KOPT-K1 (cell line): ENCODE results near the gene MAG.

Experiments used
- H3K27ac ChIP-seq: fragments of 200-600 bp; sonication (generic); 2 replicates; pipeline ENCODE4 v1.5.1; 2016; ENCODE audit warnings: antibody characterized with exemption, mild to moderate bottlenecking, low read depth, low read length; ENCODE audit not compliant: poor library complexity, severe bottlenecking
- H3K36me3 ChIP-seq: fragments of 200-600 bp; sonication (generic); 2 replicates; pipeline ENCODE4 v1.5.1; 2017; ENCODE audit warnings: antibody characterized with exemption, mild to moderate bottlenecking, low read length, moderate library complexity; ENCODE audit not compliant: insufficient read depth
- H3K9me3 ChIP-seq: fragments of 200-600 bp; sonication (generic); 2 replicates; pipeline ENCODE4 v1.5.1; 2017; ENCODE audit warnings: antibody characterized with exemption, low read length, mild to moderate bottlenecking; ENCODE audit not compliant: insufficient read depth, poor library complexity, severe bottlenecking

MAG gene

DNA sequence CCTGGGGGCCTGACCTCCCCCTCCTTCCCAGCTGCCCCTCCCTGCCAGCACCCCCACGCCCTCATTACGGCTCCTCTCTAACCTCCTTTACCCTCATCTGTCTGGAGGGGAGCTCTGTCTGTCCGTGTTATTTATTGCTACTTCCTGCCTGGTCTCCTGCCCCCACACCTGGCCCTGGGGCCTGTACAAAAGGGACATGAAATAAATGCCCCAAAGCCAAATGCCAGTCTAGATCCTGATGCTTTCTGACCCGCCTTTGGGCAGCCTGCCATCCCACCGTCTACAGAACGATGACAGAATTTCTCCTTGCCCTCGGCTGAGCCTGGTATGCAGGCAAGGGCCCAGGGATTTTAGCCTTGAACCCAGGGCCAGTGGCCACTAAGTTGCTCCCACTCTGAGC, 21.6 kb downstream of the MAG start:
- H3K9me3 ChIP-seq = no peaks in the 10 kb centered on the region
- no peaks in the 10 kb centered on the region for H3K36me3 ChIP-seq
- H3K27ac ChIP-seq = no peak overlapping the region

GRCh38 chr19:35314031-35314430, 22.1 kb downstream of the MAG start:
- Histone ChIP-seq H3K27ac (no peak overlapping the region), H3K36me3 (no peaks in the 10 kb centered on the region), H3K9me3 (no peaks in the 10 kb centered on the region)

GRCh38 chr19:35314858-35315470, 23.0 kb downstream of the MAG start:
- no peaks in the 10 kb centered on the region for H3K36me3 ChIP-seq
- no peaks in the 10 kb centered on the region for H3K9me3 ChIP-seq
- H3K27ac ChIP-seq = no peak overlapping the region

GRCh38 chr19:35315883-35316282, 23.9 kb downstream of the MAG start:
- Histone ChIP-seq H3K36me3 (no peaks in the 10 kb centered on the region), H3K27ac (no peak overlapping the region), H3K9me3 (no peaks in the 10 kb centered on the region)

GRCh38 chr19:35316560-35316959, 24.6 kb downstream of the MAG start:
- Histone ChIP-seq H3K9me3 (no peaks in the 10 kb centered on the region), H3K36me3 (no peaks in the 10 kb centered on the region), H3K27ac (no peak overlapping the region)

- no peaks in the 10 kb centered on the region for H3K9me3 ChIP-seq
- no peak overlapping the region for H3K27ac ChIP-seq
- H3K36me3 ChIP-seq = no peaks in the 10 kb centered on the region
Observed at GRCh38 chr19:35317464-35318043, 25.6 kb downstream of the MAG start.

DNA sequence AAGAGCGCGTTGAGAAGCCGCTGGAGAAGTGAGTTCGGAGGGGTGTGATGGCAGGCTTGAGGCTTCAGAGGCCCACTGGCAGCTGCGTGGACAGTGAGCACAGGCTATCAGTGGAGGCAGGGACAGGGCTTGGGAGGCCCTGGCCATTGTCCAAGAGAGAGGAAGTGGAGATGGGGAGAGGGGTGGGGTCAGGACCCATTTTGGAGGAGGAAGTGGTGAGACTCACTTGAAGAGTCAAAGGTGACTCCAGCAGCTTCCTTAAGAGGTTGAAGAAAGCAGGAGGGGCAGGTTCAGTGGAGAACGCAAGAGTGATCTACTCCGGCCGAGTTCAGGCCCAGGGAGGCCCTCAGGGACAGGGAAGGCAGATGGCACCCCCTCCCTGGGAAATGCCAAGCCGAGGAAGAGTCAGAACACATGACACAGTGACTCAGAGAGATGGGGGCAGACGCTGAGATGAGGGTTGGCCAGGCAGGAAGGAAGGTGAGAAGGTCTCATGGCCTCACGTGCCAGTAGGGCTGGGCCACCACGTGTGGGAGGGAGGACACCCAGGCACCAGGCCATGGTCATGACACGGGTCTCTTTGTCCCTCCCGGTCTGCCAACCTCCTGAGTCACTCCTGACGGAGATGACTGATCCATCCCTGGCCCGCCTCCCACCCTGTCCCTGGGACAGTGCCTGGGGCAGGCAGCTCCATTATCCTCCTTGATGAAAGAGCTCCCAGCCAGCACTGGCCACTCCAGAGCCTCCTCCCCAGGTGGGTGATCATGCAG, 26.9 kb downstream of the MAG start:
- no peak overlapping the region for H3K27ac ChIP-seq
- H3K9me3 ChIP-seq = no peaks in the 10 kb centered on the region
- no peaks in the 10 kb centered on the region for H3K36me3 ChIP-seq

DNA sequence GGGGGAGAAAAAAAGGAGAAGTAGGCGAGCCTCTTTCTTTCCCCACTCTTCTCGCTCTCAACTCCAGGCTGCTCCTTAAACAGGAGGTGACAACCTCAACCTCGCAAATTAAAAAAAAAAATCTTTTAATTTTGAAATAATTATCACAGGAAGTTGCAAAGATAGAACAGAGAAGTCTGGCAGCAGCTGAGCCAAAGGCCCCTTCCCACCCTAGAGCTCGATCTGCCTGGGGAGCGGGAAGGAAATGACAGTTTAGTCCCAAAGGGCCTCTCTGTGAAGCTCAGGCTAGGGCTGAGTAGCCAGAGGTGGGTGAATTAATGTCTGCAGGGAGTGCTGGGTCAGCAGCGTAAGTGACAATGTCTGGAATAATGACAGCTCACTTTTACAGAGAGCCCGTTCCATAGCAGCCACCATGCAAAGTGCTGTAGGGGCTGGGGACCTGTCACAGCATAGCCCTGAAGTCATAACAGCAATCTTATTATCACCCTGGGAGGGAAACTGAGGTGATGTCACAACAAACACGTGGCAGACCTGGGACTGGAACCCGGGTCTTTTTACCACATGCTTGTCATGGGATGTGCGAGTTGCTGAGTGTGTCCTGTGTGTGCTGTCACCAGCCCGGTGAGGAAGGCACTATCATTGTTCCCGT, 28.2 kb downstream of the MAG start:
- H3K27ac ChIP-seq = no peak overlapping the region
- no peaks in the 10 kb centered on the region for H3K36me3 ChIP-seq

GRCh38 chr19:35321291-35321690, 29.3 kb downstream of the MAG start:
- no peaks in the 10 kb centered on the region for H3K36me3 ChIP-seq
- H3K27ac ChIP-seq = no peak overlapping the region

More for the DNA sequence above, 28.2 kb downstream of the MAG start:
- no peaks in the 10 kb centered on the region for H3K9me3 ChIP-seq

DNA sequence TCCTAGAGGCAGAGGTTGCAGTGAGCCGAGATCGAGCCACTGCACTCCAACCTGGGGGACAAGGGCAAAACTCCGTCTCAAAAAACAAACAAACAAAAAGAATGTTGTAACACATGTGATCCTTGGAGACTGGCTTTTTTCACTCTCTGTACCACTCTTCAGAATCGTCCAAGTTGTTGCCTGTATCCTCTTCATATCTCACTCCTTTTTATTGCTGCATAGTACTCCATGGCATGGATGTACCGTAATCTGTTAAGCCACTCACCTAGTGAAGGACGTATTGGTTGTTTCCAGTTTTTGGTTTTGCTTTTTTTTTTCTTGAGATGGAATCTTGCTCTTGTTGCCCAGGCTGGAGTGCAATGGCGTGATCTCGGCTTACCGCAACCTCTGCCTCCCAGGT, 30.1 kb downstream of the MAG start:
- Histone ChIP-seq H3K9me3 (no peaks in the 10 kb centered on the region), H3K36me3 (no peaks in the 10 kb centered on the region), H3K27ac (no peak overlapping the region)

More at GRCh38 chr19:35321291-35321690, 29.3 kb downstream of the MAG start:
- H3K9me3 ChIP-seq = no peaks in the 10 kb centered on the region

GRCh38 chr19:35327642-35328041, 35.7 kb downstream of the MAG start:
- Histone ChIP-seq H3K36me3 (no peaks in the 10 kb centered on the region), H3K9me3 (no peaks in the 10 kb centered on the region), H3K27ac (no peak overlapping the region)

DNA sequence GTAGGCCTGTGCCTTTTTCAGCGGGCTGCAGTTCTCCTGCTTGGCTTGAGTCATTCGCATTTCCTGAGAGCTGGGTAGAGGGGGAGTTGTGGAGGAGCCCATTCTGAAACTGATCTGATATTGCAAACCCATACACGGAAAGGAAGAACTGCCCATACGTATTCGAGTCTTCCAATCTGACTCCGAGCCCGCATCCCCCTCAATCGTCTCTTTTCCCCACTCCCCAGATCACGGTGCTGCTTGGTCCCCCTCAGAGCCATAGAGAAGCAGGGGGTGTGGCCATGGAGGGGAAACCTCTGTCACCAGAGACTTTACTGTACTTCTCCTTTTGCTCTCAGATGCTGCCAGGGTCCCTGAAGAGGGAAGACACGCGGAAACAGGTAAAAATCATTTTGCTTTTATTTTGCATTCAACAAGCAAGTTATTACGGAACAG, 36.9 kb downstream of the MAG start, which contains the start of gene CD22:
Gene CD22, plus strand, starts transcription at position 337 of the 435 bp plus-strand sequence. CDS start 2,854 bp downstream, outside the sequence.
- Histone ChIP-seq H3K36me3 (no peaks in the 10 kb centered on the region), H3K9me3 (no peaks in the 10 kb centered on the region), H3K27ac (no peak within 1 kb of the TSS)

- Histone ChIP-seq H3K36me3 (no peaks in the 10 kb centered on the region), H3K27ac (no peak overlapping the region), H3K9me3 (no peaks in the 10 kb centered on the region)
Observed at GRCh38 chr19:35329323-35329722, 37.4 kb downstream of the MAG start.

DNA sequence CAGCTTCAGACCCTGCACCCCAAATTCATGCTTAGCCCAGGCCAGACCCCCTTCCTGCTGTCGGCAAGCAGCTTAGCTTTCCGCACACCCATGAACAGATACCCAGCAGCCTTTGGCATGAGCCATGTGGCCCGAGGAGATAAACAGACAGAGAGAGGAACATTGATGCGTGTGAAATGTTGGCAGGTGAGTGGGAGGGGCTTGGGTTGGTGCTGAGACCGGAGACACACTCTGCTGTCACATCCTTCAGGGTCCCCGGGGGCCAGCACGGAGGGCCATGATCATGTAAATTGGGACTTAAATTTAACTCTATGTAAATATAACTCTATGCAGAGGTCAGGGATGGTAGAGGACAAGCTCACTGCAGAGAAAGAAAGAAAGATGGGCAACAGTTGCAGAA, 38.5 kb downstream of the MAG start:
- Histone ChIP-seq H3K36me3 (no peaks in the 10 kb centered on the region), H3K27ac (no peak overlapping the region), H3K9me3 (no peaks in the 10 kb centered on the region)

- H3K9me3 ChIP-seq = no peaks in the 10 kb centered on the region
- no peaks in the 10 kb centered on the region for H3K36me3 ChIP-seq
- no peak overlapping the region for H3K27ac ChIP-seq
Observed at GRCh38 chr19:35331551-35332214, 39.7 kb downstream of the MAG start.
